Testis (tissue), 3 donors: Measurements from ENCODE around the gene GBX1. TPM values are rescaled to one million over a fixed set of nuclear protein-coding genes. Genes with fewer than 3 reads are reported as not detected.

Experiments used
- DNase-seq: peaks from one replicate; pipeline ENCODE4 v3.0.0-alpha.2; 2019
- H3K27ac ChIP-seq, 2 donors: fragments of 200-600 bp; sonication (generic); one replicate each; pipeline ENCODE4 v1.5.1; 2019
- H3K27me3 ChIP-seq: fragments of 200-600 bp; sonication (generic); one replicate; pipeline ENCODE4 v1.5.1; 2019
- H3K36me3 ChIP-seq: fragments of 200-600 bp; sonication (generic); one replicate; pipeline ENCODE4 v1.5.1; 2017; ENCODE audit warnings: low read depth; ENCODE audit errors: missing control alignments
- H3K4me1 ChIP-seq: fragments of 200-600 bp; sonication (generic); one replicate; pipeline ENCODE4 v1.5.1; 2019
- H3K4me3 ChIP-seq, 2 donors: fragments of 200-600 bp; sonication (generic); one replicate each; pipeline ENCODE4 v1.5.1; 2017 to 2019
- H3K9me3 ChIP-seq: fragments of 200-600 bp; sonication (generic); one replicate; pipeline ENCODE4 v1.5.1; 2017
- CTCF ChIP-seq, 3 experiments: fragments of 450-650 bp in 2 of 3; fragments of 200-600 bp in 1 of 3; sonication (generic) in 1 of 3; IDR thresholded peaks; one replicate each; pipeline ENCODE4 v1.5.1; 2016 to 2019; ENCODE audit warnings: antibody characterized with exemption in 3 of 3, mild to moderate bottlenecking in 2 of 3, moderate library complexity in 1 of 3
- POLR2A ChIP-seq: fragments of 450-650 bp; IDR thresholded peaks from one replicate; pipeline ENCODE4 v1.6.1; 2017; ENCODE audit warnings: antibody characterized with exemption, mild to moderate bottlenecking, moderate library complexity
- WGBS, 2 donors: methylation state at CpG; one replicate each; pipeline ENCODE4 v1.1.5; 2018; 5-methylcytosine and 5-hydroxymethylcytosine counted together
- intact Hi-C: fragments of 100-400 bp; cut with DNase I; formaldehyde crosslinking; loops from one replicate; pipeline ENCODE4 v1.15.1; 2023; ENCODE audit warnings: low total_unique reads
- polyA plus RNA-seq: library from polyadenylated mRNA; stranded (reverse); fragments of 350-450 nt; fragmentation: Illumina TruSeq; extraction: RNeasy Lipid Tissue Mini Kit (QIAGEN cat#74804); gene quantifications from one replicate; pipeline ENCODE4 v1.2.3, GENCODE V29; 2014; ENCODE audit warnings: low read depth, low replicate concordance; ENCODE audit not compliant: insufficient read depth
- total RNA-seq, 2 donors: library from RNA; depleted of rRNA; stranded (reverse); fragments of >200 nt; gene quantifications; one replicate each; pipeline ENCODE4 v1.2.3, GENCODE V29; 2016

GBX1 gene
- total and polyA plus RNA-seq, 3 donors from 2014 or later, result 2.9 to 15.6 (median 7.2) TPM

GRCh38 chr7:151115121-151115835 lies 52.2 kb downstream of the GBX1 start:
- WGBS, 2 donors, result 22% methylated on average over 41 of the region's 114 CpGs; no CpG with 5 or more reads in 1 of the 2 donors
- intact Hi-C loops, result no loop called here
- DNase-seq, result no peak
- Histone ChIP-seq H3K36me3 (no peaks in the 10 kb centered on the region), H3K4me1 (no peaks in the 10 kb centered on the region), H3K9me3 (no peaks in the 10 kb centered on the region), H3K27ac (no peak overlapping the region), H3K4me3 (peak overlapping the region in 1 of 2 donors; percentile 21), H3K27me3 (no peaks in the 10 kb centered on the region)
- no peak for TF ChIP-seq POLR2A
- TF ChIP-seq CTCF (IDR thresholded peaks at IDR 0.05), result peak in 1 of 3 experiments; percentile 7

GRCh38 chr7:151114151-151115090 lies 53.1 kb downstream of the GBX1 start:
- TF ChIP-seq POLR2A (no peak), CTCF (IDR thresholded peaks at IDR 0.05) (no peak)
- no peak for DNase-seq
- WGBS, 2 donors, result 40 to 77% methylated on average over 26 to 65 of the region's 101 CpGs
- no peaks in the 10 kb centered on the region for H3K27me3 ChIP-seq
- H3K27ac ChIP-seq, result no peak overlapping the region
- intact Hi-C loops, result no loop called here
- H3K4me1 ChIP-seq, result no peaks in the 10 kb centered on the region
- H3K9me3 ChIP-seq, result no peaks in the 10 kb centered on the region
- H3K4me3 ChIP-seq, result peak overlapping the region; percentile 17 to 22
- H3K36me3 ChIP-seq, result no peaks in the 10 kb centered on the region

GRCh38 chr7:151113344-151114150 lies 53.9 kb downstream of the GBX1 start:
- DNase-seq, result no peak
- WGBS, 2 donors, result 59 to 70% methylated on average over 9 to 13 of the region's 13 CpGs
- no peak for TF ChIP-seq POLR2A
- TF ChIP-seq CTCF (IDR thresholded peaks at IDR 0.05), result no peak
- intact Hi-C loops, result no loop called here
- Histone ChIP-seq H3K4me3 (peak overlapping the region in 1 of 2 donors; percentile 17), H3K36me3 (no peaks in the 10 kb centered on the region), H3K27me3 (no peaks in the 10 kb centered on the region), H3K4me1 (peaks cover 5% of the 10 kb centered on the region), H3K9me3 (no peaks in the 10 kb centered on the region), H3K27ac (no peak overlapping the region)

DNA sequence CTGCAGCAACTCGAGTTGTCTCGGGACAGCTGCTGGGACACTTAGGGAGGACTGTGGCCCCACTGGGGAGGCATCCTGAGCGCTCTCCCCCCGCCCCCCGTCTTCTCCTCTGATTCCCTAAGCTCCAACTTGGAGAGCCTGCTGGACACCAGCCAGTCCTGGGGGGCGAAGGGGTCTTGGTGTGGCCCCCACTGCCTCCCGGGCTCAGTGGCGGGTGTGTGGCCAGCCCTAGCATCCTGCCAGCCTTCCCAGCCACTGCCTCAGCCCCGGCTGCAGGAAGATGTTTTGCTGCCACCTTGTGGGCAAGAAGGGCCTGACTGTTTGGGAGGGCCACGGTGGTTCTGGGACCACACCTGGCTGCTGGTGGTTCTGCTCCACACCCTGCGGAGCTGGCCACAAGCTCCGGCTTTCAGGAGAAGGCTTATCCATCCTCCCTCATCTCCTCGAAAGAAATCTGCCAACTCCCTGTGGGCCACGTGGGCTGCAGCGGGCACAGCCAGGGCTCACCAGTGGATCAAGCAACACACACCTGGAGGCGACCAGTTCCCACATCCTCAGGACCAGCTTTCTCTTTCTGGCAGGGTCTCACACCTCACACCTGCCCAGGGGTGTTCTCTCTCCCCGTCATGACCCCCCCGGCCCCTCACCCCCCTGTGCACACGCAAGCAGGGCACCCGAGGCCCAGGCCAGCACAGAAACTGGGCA lies 56.4 kb downstream of the GBX1 start:
- DNase-seq, result peak; percentile 84
- Histone ChIP-seq H3K9me3 (no peaks in the 10 kb centered on the region), H3K4me1 (peaks cover 5% of the 10 kb centered on the region), H3K4me3 (no peak overlapping the region), H3K27me3 (no peaks in the 10 kb centered on the region), H3K36me3 (no peaks in the 10 kb centered on the region), H3K27ac (no peak overlapping the region)
- TF ChIP-seq POLR2A (no peak), CTCF (IDR thresholded peaks at IDR 0.05) (peak; percentile 75 to 81 (median 81))
- 46 to 83% methylated on average over 10 to 20 of the region's 20 CpGs for WGBS, 2 donors
- intact Hi-C loops, result no loop called here
